K562 (cell line): ENCODE measurements around the gene NOX5. TPM values are rescaled to one million over a fixed set of nuclear protein-coding genes. Genes with fewer than 3 reads are reported as not detected.

Source experiments
- ATAC-seq: fragments of 200-7000 bp; cut with Tn5 transposase; 3 replicates; pipeline ENCODE4 v1.9.1; 2020; ENCODE audit warnings: moderate library complexity
- BruUV-seq: library from RNA; stranded (reverse); fragments of 400-500 nt; replicated peaks from 2 replicates; lab custom pipeline; 2021; lab: Mats Ljungman, UMichigan
- CTCF ChIA-PET: fragments of 300-600 bp; formaldehyde crosslinking; extraction: SDS; loops from one replicate; lab custom pipeline; 2021; ENCODE audit warnings: low intra/inter-chr PET ratio; lab: Yijun Ruan, JAX
- POLR2A ChIA-PET: fragments of 300-600, 350-650 bp; sonication (Branson Sonifier 250); formaldehyde crosslinking; extraction: SDS; loops from one replicate; lab custom pipeline; 2021; ENCODE audit warnings: antibody characterized with exemption, inconsistent platforms; lab: Yijun Ruan, JAX
- DNase-seq, 4 experiments: peaks; one replicate each; pipeline versions ENCODE4 v3.0.0 to v3.0.0-alpha.2; 2011 to 2018; ENCODE audit warnings: low spot score in 3 of 4, mixed read lengths in 3 of 4; ENCODE audit errors: extremely low read depth in 1 of 4
- FAIRE-seq: peaks from 2 replicates; lab custom pipeline; 2011; peaks lifted over from hg19 to GRCh38; lab: Jason Lieb, UNC
- H2AFZ ChIP-seq: 2 replicates; pipeline ENCODE4 v1.6.0; 2011; ENCODE audit warnings: low read depth, low read length, control low read depth, inconsistent platforms
- H3K27ac ChIP-seq: fragments of 200-600 bp; 3 replicates; pipeline ENCODE4 v1.8.0; 2011; ENCODE audit warnings: low read depth, mild to moderate bottlenecking, control low read depth, inconsistent platforms, low read length, moderate library complexity, mixed read lengths; ENCODE audit errors: extremely low read depth
- H3K27me3 ChIP-seq, 2 experiments: fragments of 300-600 bp in 1 of 2; 2 replicates in 1 of 2; 3 replicates in 1 of 2; pipeline versions ENCODE4 v1.6.0 to v1.8.0; 2011; ENCODE audit warnings: inconsistent platforms in 2 of 2, low read length in 2 of 2, mild to moderate bottlenecking in 1 of 2, mixed read lengths in 1 of 2, moderate library complexity in 1 of 2; ENCODE audit not compliant: control insufficient read depth in 2 of 2, insufficient read depth in 2 of 2
- H3K36me3 ChIP-seq: fragments of 300-600 bp; 3 replicates; pipeline ENCODE4 v1.8.0; 2011; ENCODE audit warnings: mild to moderate bottlenecking, low read length, inconsistent platforms; ENCODE audit not compliant: control insufficient read depth, insufficient read depth
- H3K4me1 ChIP-seq, 2 experiments: fragments of 200-600 bp in 1 of 2; replicated peaks in 1 of 2; 2 replicates in 1 of 2; 3 replicates in 1 of 2; pipeline versions ENCODE4 v1.5.1 to v1.8.0; 2011; ENCODE audit warnings: inconsistent platforms in 2 of 2, low read length in 2 of 2, mild to moderate bottlenecking in 1 of 2, mixed read lengths in 1 of 2, moderate library complexity in 1 of 2; ENCODE audit not compliant: control insufficient read depth in 2 of 2, insufficient read depth in 2 of 2
- H3K4me2 ChIP-seq: 2 replicates; pipeline ENCODE4 v1.6.1; 2011; ENCODE audit warnings: low read length, control low read depth, inconsistent platforms, mixed read lengths; ENCODE audit not compliant: insufficient read depth
- H3K4me3 ChIP-seq: fragments of 200-600 bp; sonication (generic), shearing (Covaris generic); 2 replicates; pipeline ENCODE4 v1.5.1; 2016; ENCODE audit warnings: control low read depth, inconsistent platforms
- H3K79me2 ChIP-seq: fragments of 200-600 bp; 3 replicates; pipeline ENCODE4 v1.8.0; 2011; ENCODE audit warnings: low read length, inconsistent platforms; ENCODE audit not compliant: control insufficient read depth, insufficient read depth
- H3K9ac ChIP-seq, 2 experiments: 2 replicates each; pipeline versions ENCODE4 v1.6.0 to v1.6.1; 2011; ENCODE audit warnings: low read depth in 2 of 2, low read length in 2 of 2, control low read depth in 1 of 2, inconsistent platforms in 1 of 2, mild to moderate bottlenecking in 1 of 2, mixed read lengths in 1 of 2; ENCODE audit not compliant: insufficient read depth in 1 of 2
- H3K9me1 ChIP-seq: one replicate; pipeline ENCODE4 v1.6.0; 2011; ENCODE audit warnings: inconsistent platforms, mild to moderate bottlenecking, low read length, moderate library complexity; ENCODE audit not compliant: control insufficient read depth, insufficient read depth
- H3K9me3 ChIP-seq: replicated peaks from 2 replicates; pipeline ENCODE4 v1.5.1; 2011; ENCODE audit warnings: low read depth, low read length, inconsistent platforms; ENCODE audit not compliant: control insufficient read depth, insufficient read depth
- H4K20me1 ChIP-seq: replicated peaks from 2 replicates; pipeline ENCODE4 v1.6.1; 2011; ENCODE audit warnings: low read length, inconsistent platforms, mixed read lengths; ENCODE audit not compliant: control insufficient read depth, insufficient read depth
- CHCHD3 ChIP-seq: fragments of 250-450 bp; sonication (Bioruptor Pico); IDR thresholded peaks from 2 replicates; pipeline ENCODE4 v2.1.2; 2022; ENCODE audit warnings: mild to moderate bottlenecking
- DACH1 ChIP-seq: fragments of 450-650 bp; IDR thresholded peaks from 2 replicates; pipeline ENCODE4 v1.6.1; 2018; ENCODE audit not compliant: partially characterized antibody
- DPF2 ChIP-seq: fragments of 450-650 bp; IDR thresholded peaks from 2 replicates; pipeline ENCODE4 v1.6.1; 2016
- ETV6 ChIP-seq, 3 experiments: fragments of 150-350 bp in 1 of 3; sonication (generic) in 1 of 3; formaldehyde crosslinking in 1 of 3; IDR thresholded peaks; 2 replicates each; pipeline versions ENCODE4 v1.6.1 to v1.8.0; 2014 to 2022; ENCODE audit warnings: borderline replicate concordance in 2 of 3, low read depth in 2 of 3, antibody characterized with exemption in 1 of 3, low read length in 1 of 3, mild to moderate bottlenecking in 1 of 3, missing genetic modification reagents in 1 of 3
- GABPA ChIP-seq: fragments of 200-800 bp; sonication (Bioruptor generic); conservative IDR thresholded peaks from 2 replicates; pipeline ENCODE4 v1.6.1; 2016; ENCODE audit warnings: low read depth, missing genetic modification characterization, missing compliant biosample characterization
- NFE2 ChIP-seq: IDR thresholded peaks from 2 replicates; pipeline ENCODE4 v1.6.1; 2014; ENCODE audit warnings: antibody characterized with exemption, low read depth
- NRF1 ChIP-seq, 2 experiments: fragments of 450-650 bp; IDR thresholded peaks in 1 of 2; conservative IDR thresholded peaks in 1 of 2; 2 replicates each; pipeline ENCODE4 v1.6.1; 2014; ENCODE audit warnings: mild to moderate bottlenecking in 2 of 2
- PHTF2 ChIP-seq: fragments of 250-450 bp; sonication (Bioruptor Pico); IDR thresholded peaks from 2 replicates; pipeline ENCODE4 v1.5.0; 2021; ENCODE audit warnings: mild to moderate bottlenecking
- PKNOX1 ChIP-seq: fragments of 450-650 bp; IDR thresholded peaks from 2 replicates; pipeline ENCODE4 v1.6.1; 2016
- RAD21 ChIP-seq, 2 experiments: fragments of 250-450 bp in 1 of 2; fragments of 450-650 bp in 1 of 2; sonication (Bioruptor Pico) in 1 of 2; formaldehyde crosslinking in 1 of 2; IDR thresholded peaks in 1 of 2; conservative IDR thresholded peaks in 1 of 2; 2 replicates each; pipeline versions ENCODE4 v1.4.0 to v1.8.0; 2020 to 2022; ENCODE audit warnings: mild to moderate bottlenecking in 2 of 2, moderate library complexity in 1 of 2
- RFX7 ChIP-seq: fragments of 250-450 bp; sonication (Bioruptor Pico); IDR thresholded peaks from 2 replicates; pipeline ENCODE4 v1.5.1; 2021; ENCODE audit warnings: mild to moderate bottlenecking
- SMARCB1 ChIP-seq: IDR thresholded peaks from 2 replicates; pipeline ENCODE4 v1.6.1; 2011; ENCODE audit warnings: improper control_type of control experiment, low read depth; ENCODE audit not compliant: insufficient read length
- SREBF1 ChIP-seq: fragments of 150-350 bp; IDR thresholded peaks from 2 replicates; pipeline ENCODE4 v1.6.1; 2014; ENCODE audit warnings: antibody characterized with exemption, low read depth, low read length, borderline replicate concordance
- XRCC5 ChIP-seq: fragments of 200-400 bp; formaldehyde crosslinking; IDR thresholded peaks from 2 replicates; pipeline ENCODE4 v1.6.1; 2017; ENCODE audit warnings: low read depth, mild to moderate bottlenecking, low read length
- ZNF280A ChIP-seq: fragments of 450-650 bp; IDR thresholded peaks from 2 replicates; pipeline ENCODE4 v1.6.1; 2018; ENCODE audit warnings: mild to moderate bottlenecking, low read depth; ENCODE audit not compliant: partially characterized antibody
- ZNF282 ChIP-seq: sonication (generic); formaldehyde crosslinking; IDR thresholded peaks from 2 replicates; pipeline ENCODE4 v1.8.1; 2023; ENCODE audit warnings: missing genetic modification reagents
- ZNF311 ChIP-seq: fragments of 250-450 bp; sonication (Bioruptor Pico); IDR thresholded peaks from 2 replicates; pipeline ENCODE4 v1.4.0; 2020; ENCODE audit warnings: mild to moderate bottlenecking, moderate library complexity
- ZNF324 ChIP-seq: fragments of 250-450 bp; sonication (Bioruptor Pico); IDR thresholded peaks from 2 replicates; pipeline ENCODE4 v1.4.0; 2020; ENCODE audit warnings: mild to moderate bottlenecking
- WGBS: fragments of 100-300 bp; shearing (Covaris generic); methylation state at CpG from one replicate; pipeline ENCODE4 v1.1.6; 2016; ENCODE audit warnings: low coverage, mixed read lengths; ENCODE audit not compliant: insufficient coverage; ENCODE audit errors: missing lambda C conversion rate; 5-methylcytosine and 5-hydroxymethylcytosine counted together
- in situ Hi-C: fragments of 300-500 bp; cut with MboI; formaldehyde crosslinking; loops from 4 replicates; pipeline ENCODE4 v1.15.0; 2018; ENCODE audit warnings: inconsistent platforms, mixed read lengths
- intact Hi-C: fragments of 100-400 bp; cut with micrococcal nuclease; formaldehyde crosslinking; loops from 2 replicates; pipeline ENCODE4 v1.14.2; 2022
- polyA plus RNA-seq, 8 experiments: library from polyadenylated mRNA; depleted of rRNA in 4 of 8; stranded (reverse) in 5 of 8; unstranded in 3 of 8; fragments of >200 nt; fragmentation: Nextera tagmentation in 2 of 8; fragmentation: Illumina TruSeq in 1 of 8; extraction: Ambion mirVana in 2 of 8; extraction: Trizol in 1 of 8; gene quantifications; 2 replicates each; pipeline versions ENCODE4 v1.2.1 to v1.2.3, GENCODE V29; 2011 to 2014; ENCODE audit warnings: inconsistent platforms in 1 of 8, missing spikeins in 1 of 8
- total RNA-seq, 7 experiments: library from RNA; depleted of rRNA in 6 of 7; stranded (reverse); fragments of >200 nt in 6 of 7; fragmentation: Illumina TruSeq in 2 of 7; extraction: Trizol in 2 of 7; gene quantifications; 2 replicates each; pipeline versions ENCODE4 v1.2.1 to v1.2.3, GENCODE V29; 2011 to 2021; ENCODE audit warnings: low replicate concordance in 1 of 7
- TF ChIP-seq, protein P1 (sequence below): fragments of 250-450 bp; sonication (Bioruptor Pico); IDR thresholded peaks from 2 replicates; pipeline ENCODE4 v1.8.0; 2021; ENCODE audit warnings: moderate library complexity, mild to moderate bottlenecking, inconsistent platforms

NOX5 gene
- total and polyA plus RNA-seq, 9 of the 15 experiments (the other 6 are each of a cell fraction or from before 2014, with no cell fraction given), result 0.01 TPM; not detected in 8

DNA sequence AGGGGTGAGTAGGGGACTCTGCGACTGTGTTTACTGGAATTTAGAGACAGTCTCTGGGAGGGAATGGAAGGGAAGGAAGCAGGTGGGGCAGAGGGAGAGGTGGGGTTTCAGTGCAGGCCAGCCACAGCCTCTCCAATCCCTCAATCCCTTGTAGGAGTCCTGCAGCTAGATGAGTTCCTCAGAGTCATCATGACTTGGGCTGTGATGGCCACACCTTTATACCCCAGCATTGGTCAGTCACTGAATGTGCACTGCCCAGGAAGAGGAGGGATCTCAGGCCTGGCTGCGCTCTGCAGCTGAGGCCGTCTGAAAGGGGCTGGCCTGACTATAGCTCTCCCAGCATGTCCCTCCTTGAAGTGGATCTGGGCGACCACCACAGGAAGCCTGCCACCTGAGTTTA, 78.6 kb downstream of the NOX5 start:
- H2AFZ ChIP-seq, result peak overlapping the region; percentile 48
- peaks cover 0 to 16% of the 10 kb centered on the region in 2 experiments; a peak in 2 of 5 replicates for H3K4me1 ChIP-seq
- TF ChIP-seq DPF2 (no peak), ETV6 (IDR thresholded peaks at IDR 0.05; ENCODE audit: borderline replicate concordance in 1 of 2, low read depth in 2 of 2, low read length in 1 of 2) (no peak), ETV6 (CRISPR knock-in tag; IDR thresholded peaks at IDR 0.05; ENCODE audit: borderline replicate concordance) (no peak), PHTF2 (CRISPR knock-in tag) (no peak), CHCHD3 (no peak), NRF1 (conservative IDR thresholded peaks at IDR 0.05 in 1 of 2, IDR thresholded peaks at IDR 0.05 in 1 of 2) (peak; percentile 55 to 59), ZNF282 (CRISPR knock-in tag) (no peak), GABPA (tag) (peak; percentile 68), SREBF1 (no peak), NFE2 (peak; percentile 89), ZNF280A (no peak), XRCC5 (no peak), ZNF324 (CRISPR knock-in tag) (no peak), ZNF311 (CRISPR knock-in tag) (no peak), RFX7 (no peak), SMARCB1 (no peak), DACH1 (no peak), RAD21 (CRISPR knock-in tag; conservative IDR thresholded peaks at IDR 0.05 in 1 of 2, IDR thresholded peaks at IDR 0.05 in 1 of 2) (peak in 1 of 2 experiments; percentile 10; a peak in 1 of 4 replicates), PKNOX1 (peak; percentile 8; the same call in 1 of the 2 replicates)
- TF ChIP-seq, protein P1, sequence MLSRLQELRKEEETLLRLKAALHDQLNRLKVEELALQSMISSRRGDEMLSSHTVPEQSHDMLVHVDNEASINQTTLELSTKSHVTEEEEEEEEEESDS (CRISPR knock-in tag), result no peak

More for the DNA sequence above, 78.6 kb downstream of the NOX5 start:
- BruUV-seq, result no TSS peak
- Histone ChIP-seq H4K20me1 (no peaks in the 10 kb centered on the region), H3K9ac (no peak overlapping the region; a peak in 1 of 4 replicates), H3K27me3 (peaks cover 3 to 7% of the 10 kb centered on the region in 2 experiments; a peak in 3 of 5 replicates), H3K4me2 (peak overlapping the region; percentile 38), H3K4me3 (no peak overlapping the region), H3K27ac (no peak overlapping the region), H3K9me3 (no peaks in the 10 kb centered on the region), H3K36me3 (no peaks in the 10 kb centered on the region), H3K79me2 (no peaks in the 10 kb centered on the region), H3K9me1 (no peaks in the 10 kb centered on the region)
- FAIRE-seq (peak; percentile 89), ATAC-seq (peak; percentile 99), DNase-seq (peak; percentile 45 to 67 (median 60))
- in situ Hi-C loops (no loop called here), intact Hi-C loops (no loop called here)
- 7% methylated on average over 3 of the region's 4 CpGs for WGBS
- POLR2A ChIA-PET, result interaction anchor here (0.7 to 1.3 kb wide), 3 partner anchors 9 to 145 kb away, joined by 3 to 6 read pairs (median 4); no protein-coding TSS in a partner anchor
- CTCF ChIA-PET, result no interaction called here
